ENCODE data around the gene MALL. TPM values are rescaled to one million over a fixed set of nuclear protein-coding genes. Genes with fewer than 3 reads are reported as not detected.
"Not testable (repeated sequence)": the region's sequence is repeated elsewhere in the genome, so short reads cannot be mapped to it uniquely, and the experiment has no call there.

The MALL gene
- total RNA-seq, 1 donor from 2014 or later: 6.9 TPM

- DNase-seq (ENCODE audit: low spot score, unreplicated experiment): no peak
- H3K27ac Mint-ChIP-seq: no peak overlapping the region
- peaks cover 5% of the 10 kb centered on the region for H3K4me1 Mint-ChIP-seq (ENCODE audit: low read depth)
- peaks cover 3% of the 10 kb centered on the region for H3K27me3 Mint-ChIP-seq
- H3K9me3 Mint-ChIP-seq (ENCODE audit: low read depth): no peaks in the 10 kb centered on the region
- H3K36me3 Mint-ChIP-seq (ENCODE audit: insufficient read depth): no peaks in the 10 kb centered on the region
- TF ChIP-seq, protein P1, sequence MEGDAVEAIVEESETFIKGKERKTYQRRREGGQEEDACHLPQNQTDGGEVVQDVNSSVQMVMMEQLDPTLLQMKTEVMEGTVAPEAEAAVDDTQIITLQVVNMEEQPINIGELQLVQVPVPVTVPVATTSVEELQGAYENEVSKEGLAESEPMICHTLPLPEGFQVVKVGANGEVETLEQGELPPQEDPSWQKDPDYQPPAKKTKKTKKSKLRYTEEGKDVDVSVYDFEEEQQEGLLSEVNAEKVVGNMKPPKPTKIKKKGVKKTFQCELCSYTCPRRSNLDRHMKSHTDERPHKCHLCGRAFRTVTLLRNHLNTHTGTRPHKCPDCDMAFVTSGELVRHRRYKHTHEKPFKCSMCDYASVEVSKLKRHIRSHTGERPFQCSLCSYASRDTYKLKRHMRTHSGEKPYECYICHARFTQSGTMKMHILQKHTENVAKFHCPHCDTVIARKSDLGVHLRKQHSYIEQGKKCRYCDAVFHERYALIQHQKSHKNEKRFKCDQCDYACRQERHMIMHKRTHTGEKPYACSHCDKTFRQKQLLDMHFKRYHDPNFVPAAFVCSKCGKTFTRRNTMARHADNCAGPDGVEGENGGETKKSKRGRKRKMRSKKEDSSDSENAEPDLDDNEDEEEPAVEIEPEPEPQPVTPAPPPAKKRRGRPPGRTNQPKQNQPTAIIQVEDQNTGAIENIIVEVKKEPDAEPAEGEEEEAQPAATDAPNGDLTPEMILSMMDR (IDR thresholded peaks at IDR 0.05; ENCODE audit: unreplicated experiment): no peak
- H3K4me3 Mint-ChIP-seq (ENCODE audit: low read depth): no peak overlapping the region
These were observed 16.6 kb downstream of the MALL start for GRCh38 chr2:110099038-110099425.

GRCh38 chr2:110097506-110098220 is 18.0 kb downstream of the MALL start:
- DNase-seq (ENCODE audit: low spot score, unreplicated experiment): no peak
- Mint-ChIP-seq H3K4me1 (ENCODE audit: low read depth) (peaks cover 5% of the 10 kb centered on the region), H3K9me3 (ENCODE audit: low read depth) (no peaks in the 10 kb centered on the region), H3K36me3 (ENCODE audit: insufficient read depth) (no peaks in the 10 kb centered on the region), H3K27ac (no peak overlapping the region), H3K4me3 (ENCODE audit: low read depth) (no peak overlapping the region), H3K27me3 (peaks cover 3% of the 10 kb centered on the region)
- TF ChIP-seq, protein P1 (IDR thresholded peaks at IDR 0.05; ENCODE audit: unreplicated experiment): no peak

DNA sequence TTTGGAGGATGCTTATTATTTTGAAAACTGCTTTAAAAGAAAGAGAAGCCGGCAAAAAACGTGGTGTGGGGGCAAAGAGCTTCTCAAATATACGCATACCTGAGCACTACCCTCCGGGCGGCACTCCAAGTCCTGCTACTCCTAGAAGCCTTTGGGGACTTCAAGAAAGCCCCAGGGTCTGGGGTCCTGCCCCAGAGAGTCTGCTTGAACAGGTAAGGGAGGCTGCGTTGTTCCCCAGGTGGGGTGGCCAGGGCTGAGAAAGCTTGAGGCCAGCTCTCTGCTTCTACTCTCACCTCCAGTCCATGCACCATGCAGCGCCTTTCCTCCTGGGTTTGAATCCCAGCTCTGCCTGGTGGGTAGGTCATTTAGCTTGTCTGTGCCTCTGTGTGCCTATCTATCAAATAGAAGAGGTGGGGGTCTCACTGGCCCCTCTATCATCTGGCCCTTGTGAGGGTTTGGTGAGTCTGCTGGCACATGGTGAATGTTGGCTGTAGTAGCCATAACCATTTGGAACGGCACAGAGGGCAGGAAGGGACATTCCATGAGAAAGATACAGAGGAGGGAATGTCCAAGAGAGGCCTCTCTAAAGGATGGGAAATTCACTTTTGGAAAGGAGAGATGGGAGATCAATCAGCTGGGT is 19.5 kb downstream of the MALL start:
- Mint-ChIP-seq H3K4me1 (ENCODE audit: low read depth) (no peaks in the 10 kb centered on the region), H3K27me3 (peaks cover 3% of the 10 kb centered on the region), H3K9me3 (ENCODE audit: low read depth) (no peaks in the 10 kb centered on the region), H3K27ac (no peak overlapping the region), H3K36me3 (ENCODE audit: insufficient read depth) (no peaks in the 10 kb centered on the region), H3K4me3 (ENCODE audit: low read depth) (no peak overlapping the region)
- DNase-seq (ENCODE audit: low spot score, unreplicated experiment): no peak
- TF ChIP-seq, protein P1 (IDR thresholded peaks at IDR 0.05; ENCODE audit: unreplicated experiment): no peak

DNA sequence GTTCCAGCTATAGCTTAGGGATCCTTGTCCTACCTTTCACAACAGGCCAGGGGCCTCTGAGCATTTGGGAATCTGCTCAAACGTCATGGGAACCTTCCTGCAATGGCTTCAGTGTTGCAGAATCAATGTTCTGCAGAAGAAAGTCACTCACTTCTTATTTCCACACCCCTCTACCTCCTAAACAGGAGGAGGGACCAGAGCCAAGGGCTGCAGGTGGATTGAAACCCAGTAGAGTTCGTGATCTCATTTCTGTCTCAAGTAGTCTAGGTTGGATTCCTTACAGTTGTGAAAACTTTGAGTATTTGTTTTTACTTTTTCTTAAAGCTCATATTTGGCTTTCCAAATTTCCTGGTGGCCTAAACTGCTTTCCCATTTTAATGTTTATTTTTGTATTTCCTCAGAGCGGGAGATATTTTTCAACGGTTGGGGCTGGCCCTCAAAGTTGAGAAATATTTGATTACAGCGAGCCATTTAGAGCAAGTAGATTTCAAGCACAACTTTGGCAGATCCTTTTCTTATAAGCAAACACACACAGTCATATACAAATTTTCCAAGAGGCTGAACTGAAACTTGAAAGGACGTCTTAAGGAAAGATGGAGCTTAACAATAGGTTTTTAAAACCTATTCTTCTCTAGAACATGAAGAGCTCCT is 20.6 kb downstream of the MALL start:
- not testable (repeated sequence) for H3K9me3 Mint-ChIP-seq (ENCODE audit: low read depth); H3K4me3 Mint-ChIP-seq (ENCODE audit: low read depth); H3K27me3 Mint-ChIP-seq; H3K4me1 Mint-ChIP-seq (ENCODE audit: low read depth); H3K36me3 Mint-ChIP-seq (ENCODE audit: insufficient read depth); DNase-seq (ENCODE audit: low spot score, unreplicated experiment); H3K27ac Mint-ChIP-seq

DNA sequence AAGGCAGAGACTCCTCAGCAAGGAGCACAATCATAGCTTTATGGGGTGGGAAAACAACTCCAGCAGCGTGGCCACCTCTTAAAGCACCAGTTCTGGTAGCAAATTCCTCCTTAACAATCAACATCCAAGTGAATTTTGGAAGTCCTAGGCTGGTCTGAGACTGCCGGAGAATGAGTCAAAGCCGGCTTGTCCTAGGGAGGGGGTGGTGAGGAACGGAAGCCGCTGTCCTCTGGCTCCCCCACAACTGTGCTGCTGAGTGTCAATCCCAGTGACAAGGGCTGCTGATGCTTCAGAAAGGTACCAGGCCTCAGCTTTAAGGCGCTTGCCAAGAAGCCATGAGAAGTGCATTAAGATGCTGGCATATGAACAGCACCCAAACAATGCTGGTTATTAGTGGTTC is 21.7 kb downstream of the MALL start:
- not testable (repeated sequence) for H3K27me3 Mint-ChIP-seq; H3K4me1 Mint-ChIP-seq (ENCODE audit: low read depth); H3K27ac Mint-ChIP-seq

GRCh38 chr2:110090164-110090563 is 25.5 kb downstream of the MALL start:
- H3K9me3 Mint-ChIP-seq (ENCODE audit: low read depth); H3K27ac Mint-ChIP-seq; H3K4me3 Mint-ChIP-seq (ENCODE audit: low read depth); DNase-seq (ENCODE audit: low spot score, unreplicated experiment); H3K36me3 Mint-ChIP-seq (ENCODE audit: insufficient read depth); H3K27me3 Mint-ChIP-seq; H3K4me1 Mint-ChIP-seq (ENCODE audit: low read depth): not testable (repeated sequence)

More for the DNA sequence above, 21.7 kb downstream of the MALL start:
- not testable (repeated sequence) for DNase-seq (ENCODE audit: low spot score, unreplicated experiment); H3K4me3 Mint-ChIP-seq (ENCODE audit: low read depth); H3K9me3 Mint-ChIP-seq (ENCODE audit: low read depth); H3K36me3 Mint-ChIP-seq (ENCODE audit: insufficient read depth)

- DNase-seq (ENCODE audit: low spot score, unreplicated experiment); H3K4me3 Mint-ChIP-seq (ENCODE audit: low read depth); H3K27ac Mint-ChIP-seq; H3K36me3 Mint-ChIP-seq (ENCODE audit: insufficient read depth); H3K9me3 Mint-ChIP-seq (ENCODE audit: low read depth); H3K27me3 Mint-ChIP-seq; H3K4me1 Mint-ChIP-seq (ENCODE audit: low read depth): not testable (repeated sequence)
These were observed 31.9 kb downstream of the MALL start for GRCh38 chr2:110083757-110084156.

DNA sequence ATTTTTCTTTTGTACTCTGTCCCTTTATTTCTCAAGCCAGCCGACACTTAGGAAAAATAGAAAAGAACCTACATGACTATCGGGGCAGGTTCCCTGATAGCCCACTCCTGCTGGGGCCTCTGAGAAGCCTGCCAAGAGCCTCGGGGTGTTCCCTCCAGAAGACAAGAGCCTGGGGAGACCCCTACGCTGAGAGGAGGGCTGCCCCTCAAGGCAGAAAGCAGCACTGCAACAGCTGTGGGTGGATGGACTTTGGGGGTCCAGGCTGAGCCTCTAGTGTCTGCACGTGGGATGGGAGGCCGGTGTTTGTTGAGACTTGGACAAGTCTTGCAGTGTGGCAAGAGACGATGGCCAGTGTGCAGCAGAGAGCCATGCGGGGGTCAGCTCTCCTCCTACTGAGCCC is 32.5 kb downstream of the MALL start:
- H3K9me3 Mint-ChIP-seq (ENCODE audit: low read depth); H3K36me3 Mint-ChIP-seq (ENCODE audit: insufficient read depth); H3K4me1 Mint-ChIP-seq (ENCODE audit: low read depth); H3K4me3 Mint-ChIP-seq (ENCODE audit: low read depth); H3K27ac Mint-ChIP-seq; DNase-seq (ENCODE audit: low spot score, unreplicated experiment); H3K27me3 Mint-ChIP-seq: not testable (repeated sequence)

DNA sequence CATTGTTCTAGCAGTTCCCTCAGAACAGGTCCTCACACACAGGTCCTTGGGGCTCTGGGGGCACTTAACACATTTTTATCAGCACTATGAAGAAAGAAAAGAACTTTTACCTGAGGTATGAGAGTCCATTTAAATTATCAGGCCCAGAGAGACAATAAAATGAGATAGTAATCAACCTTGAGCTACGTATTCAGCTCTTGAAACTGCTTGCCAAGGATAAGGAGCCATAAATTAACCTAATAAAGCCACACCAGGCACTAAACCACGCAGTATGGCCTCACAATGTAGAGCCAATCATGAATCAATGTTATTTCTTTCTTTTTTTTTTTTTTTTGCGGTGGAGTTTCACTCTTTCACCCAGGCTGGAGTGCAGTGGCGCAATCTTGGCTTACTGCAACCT is 37.5 kb downstream of the MALL start:
- not testable (repeated sequence) for H3K9me3 Mint-ChIP-seq (ENCODE audit: low read depth); H3K36me3 Mint-ChIP-seq (ENCODE audit: insufficient read depth); DNase-seq (ENCODE audit: low spot score, unreplicated experiment); H3K4me1 Mint-ChIP-seq (ENCODE audit: low read depth); H3K27ac Mint-ChIP-seq; H3K4me3 Mint-ChIP-seq (ENCODE audit: low read depth); H3K27me3 Mint-ChIP-seq

- not testable (repeated sequence) for H3K36me3 Mint-ChIP-seq (ENCODE audit: insufficient read depth); H3K4me3 Mint-ChIP-seq (ENCODE audit: low read depth); H3K27me3 Mint-ChIP-seq; H3K27ac Mint-ChIP-seq; H3K9me3 Mint-ChIP-seq (ENCODE audit: low read depth); H3K4me1 Mint-ChIP-seq (ENCODE audit: low read depth); DNase-seq (ENCODE audit: low spot score, unreplicated experiment)
These were observed 39.7 kb downstream of the MALL start for GRCh38 chr2:110075896-110076295.

Measured in progenitor cell of endocrine pancreas (in vitro differentiated cells).